Lower leg skin (tissue), 3 donors: Measurements from ENCODE around the gene AMPD3.

ENCODE experiments used
- POLR2A ChIP-seq, 2 donors: fragments of 450-650 bp; IDR thresholded peaks; one replicate each; pipeline ENCODE4 v1.6.1; 2016 to 2017; ENCODE audit warnings: antibody characterized with exemption in 2 of 2, mild to moderate bottlenecking in 1 of 2, moderate library complexity in 1 of 2
- TF ChIP-seq, protein P1 (sequence below), 3 donors: fragments of 450-650 bp; IDR thresholded peaks; one replicate each; pipeline ENCODE4 v1.5.1; 2016; ENCODE audit warnings: antibody characterized with exemption in 3 of 3, mild to moderate bottlenecking in 3 of 3, moderate library complexity in 2 of 3

DNA sequence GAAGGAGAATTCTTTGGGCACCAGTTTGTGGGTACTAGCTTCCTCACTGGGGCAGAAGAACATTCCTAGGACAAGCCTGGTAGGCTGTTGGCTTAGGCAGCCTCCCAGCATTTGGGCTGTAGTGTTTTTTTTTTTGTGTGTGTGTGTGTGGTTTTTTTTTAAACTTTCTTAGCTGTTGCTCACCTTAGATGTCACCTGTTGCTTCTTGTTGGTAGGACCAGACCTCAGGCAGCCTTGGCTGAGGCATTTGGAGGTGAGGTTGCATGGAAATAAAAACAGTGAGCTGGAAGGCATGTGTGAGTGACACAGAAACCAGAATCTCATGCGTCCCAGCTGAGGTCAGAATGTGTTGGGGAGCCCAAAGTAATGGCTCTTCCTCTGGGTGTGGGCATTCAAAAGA lies 21.3 kb downstream of the AMPD3 start:
- TF ChIP-seq, protein P1, sequence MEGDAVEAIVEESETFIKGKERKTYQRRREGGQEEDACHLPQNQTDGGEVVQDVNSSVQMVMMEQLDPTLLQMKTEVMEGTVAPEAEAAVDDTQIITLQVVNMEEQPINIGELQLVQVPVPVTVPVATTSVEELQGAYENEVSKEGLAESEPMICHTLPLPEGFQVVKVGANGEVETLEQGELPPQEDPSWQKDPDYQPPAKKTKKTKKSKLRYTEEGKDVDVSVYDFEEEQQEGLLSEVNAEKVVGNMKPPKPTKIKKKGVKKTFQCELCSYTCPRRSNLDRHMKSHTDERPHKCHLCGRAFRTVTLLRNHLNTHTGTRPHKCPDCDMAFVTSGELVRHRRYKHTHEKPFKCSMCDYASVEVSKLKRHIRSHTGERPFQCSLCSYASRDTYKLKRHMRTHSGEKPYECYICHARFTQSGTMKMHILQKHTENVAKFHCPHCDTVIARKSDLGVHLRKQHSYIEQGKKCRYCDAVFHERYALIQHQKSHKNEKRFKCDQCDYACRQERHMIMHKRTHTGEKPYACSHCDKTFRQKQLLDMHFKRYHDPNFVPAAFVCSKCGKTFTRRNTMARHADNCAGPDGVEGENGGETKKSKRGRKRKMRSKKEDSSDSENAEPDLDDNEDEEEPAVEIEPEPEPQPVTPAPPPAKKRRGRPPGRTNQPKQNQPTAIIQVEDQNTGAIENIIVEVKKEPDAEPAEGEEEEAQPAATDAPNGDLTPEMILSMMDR (IDR thresholded peaks at IDR 0.05): no peak
- no peak for TF ChIP-seq POLR2A (IDR thresholded peaks at IDR 0.05)
